C4-2B (cell line): Measurements from ENCODE around the gene CACNA1S.
A peak's percentile ranks its signal among the peaks of the same experiment; 100 is the strongest.

Experiments used
- H3K27ac ChIP-seq: fragments of 450-650 bp; 2 replicates; pipeline ENCODE4 v1.5.1; 2017
- ZFX ChIP-seq: fragments of 450-650 bp; IDR thresholded peaks from 2 replicates; pipeline ENCODE4 v1.6.1; 2017
- TF ChIP-seq, protein P1 (sequence below): fragments of 450-650 bp; conservative IDR thresholded peaks from 2 replicates; pipeline ENCODE4 v1.5.1; 2017; ENCODE audit warnings: mild to moderate bottlenecking

Gene CACNA1S

DNA sequence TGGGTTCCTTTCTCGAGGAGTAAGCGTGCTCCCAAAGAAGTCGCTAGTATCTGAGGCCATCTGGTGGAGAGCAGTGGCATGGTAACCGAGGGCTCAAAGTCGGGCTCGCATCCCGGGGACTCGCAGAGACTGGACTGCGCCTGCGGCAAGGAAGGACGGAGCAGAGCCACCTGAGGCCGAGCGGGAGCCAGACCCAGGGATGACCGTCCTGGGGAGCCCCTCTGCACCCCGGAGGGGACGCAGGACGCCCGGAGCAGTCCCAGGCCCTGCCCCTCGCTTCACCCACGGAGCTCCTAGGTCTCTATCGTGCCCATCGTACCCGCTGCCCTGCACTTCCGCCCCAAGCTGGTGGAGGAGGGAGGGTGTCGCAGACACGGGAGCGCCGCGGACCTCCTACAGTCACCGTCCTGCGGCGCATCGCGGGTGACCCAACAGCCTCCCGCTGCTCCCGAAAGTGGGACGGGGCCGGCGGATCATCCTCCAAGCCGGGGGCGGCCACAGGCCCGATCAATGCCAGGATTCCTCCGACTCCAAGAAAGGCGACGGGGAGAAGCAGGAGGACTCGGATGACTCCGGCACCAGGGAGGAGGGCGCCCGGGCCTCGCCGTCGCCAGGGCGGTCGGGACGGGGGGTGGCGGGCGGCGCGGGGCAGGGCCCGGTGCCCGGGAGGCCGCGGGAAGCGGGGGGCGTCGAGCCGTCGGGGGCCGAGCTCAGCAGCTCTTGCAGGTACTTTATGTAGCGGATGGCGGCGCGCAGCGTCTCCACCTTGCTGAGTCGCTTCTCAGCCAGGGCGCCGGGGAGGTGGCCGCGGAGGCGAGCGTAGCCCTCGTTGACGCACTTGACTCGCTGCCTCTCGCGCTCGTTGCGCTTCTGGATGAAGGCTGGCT lies 2.3 kb upstream of the CACNA1S start:
- TF ChIP-seq, protein P1, sequence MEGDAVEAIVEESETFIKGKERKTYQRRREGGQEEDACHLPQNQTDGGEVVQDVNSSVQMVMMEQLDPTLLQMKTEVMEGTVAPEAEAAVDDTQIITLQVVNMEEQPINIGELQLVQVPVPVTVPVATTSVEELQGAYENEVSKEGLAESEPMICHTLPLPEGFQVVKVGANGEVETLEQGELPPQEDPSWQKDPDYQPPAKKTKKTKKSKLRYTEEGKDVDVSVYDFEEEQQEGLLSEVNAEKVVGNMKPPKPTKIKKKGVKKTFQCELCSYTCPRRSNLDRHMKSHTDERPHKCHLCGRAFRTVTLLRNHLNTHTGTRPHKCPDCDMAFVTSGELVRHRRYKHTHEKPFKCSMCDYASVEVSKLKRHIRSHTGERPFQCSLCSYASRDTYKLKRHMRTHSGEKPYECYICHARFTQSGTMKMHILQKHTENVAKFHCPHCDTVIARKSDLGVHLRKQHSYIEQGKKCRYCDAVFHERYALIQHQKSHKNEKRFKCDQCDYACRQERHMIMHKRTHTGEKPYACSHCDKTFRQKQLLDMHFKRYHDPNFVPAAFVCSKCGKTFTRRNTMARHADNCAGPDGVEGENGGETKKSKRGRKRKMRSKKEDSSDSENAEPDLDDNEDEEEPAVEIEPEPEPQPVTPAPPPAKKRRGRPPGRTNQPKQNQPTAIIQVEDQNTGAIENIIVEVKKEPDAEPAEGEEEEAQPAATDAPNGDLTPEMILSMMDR = peak; percentile 90
- peak; percentile 70 for TF ChIP-seq ZFX
- peak overlapping the region; percentile 74 for H3K27ac ChIP-seq

DNA sequence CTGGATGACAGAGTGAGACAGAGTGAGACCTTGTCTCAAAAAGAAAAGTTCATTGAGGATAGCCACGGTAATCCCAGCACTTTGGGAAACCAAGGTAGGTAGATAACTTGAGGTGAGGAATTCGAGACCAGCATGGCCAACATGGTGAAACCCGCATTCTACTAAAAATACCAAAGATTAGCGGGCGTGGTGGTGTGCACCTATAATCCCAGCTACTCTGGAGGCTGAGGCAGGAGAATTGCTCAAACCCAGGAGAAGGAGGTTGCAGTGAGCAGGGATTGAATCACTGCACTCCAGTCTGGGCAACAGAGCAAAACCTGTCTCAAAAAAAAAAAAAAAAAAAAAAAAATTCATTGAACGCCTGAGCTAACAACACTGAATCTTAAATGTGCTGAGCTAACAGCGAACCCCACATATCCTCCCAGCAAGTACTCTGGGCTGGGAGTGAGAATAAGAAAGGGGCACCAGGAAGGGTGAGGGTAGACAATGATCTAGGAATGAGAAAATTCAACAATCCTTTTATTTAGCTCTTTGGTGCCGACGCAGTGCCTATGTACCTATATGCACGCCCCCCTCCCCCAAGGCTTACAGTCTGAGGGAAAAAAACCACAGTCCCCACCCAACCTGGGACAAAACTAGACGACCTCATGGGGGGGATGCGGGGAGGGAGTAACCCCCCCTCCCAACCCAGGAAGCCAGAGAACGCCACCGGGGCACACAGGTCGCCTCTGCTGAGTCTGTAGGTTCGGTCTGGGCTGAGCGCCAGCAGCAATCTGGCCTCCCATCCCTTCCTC lies 1.4 kb upstream of the CACNA1S start:
- TF ChIP-seq, protein P1 = no peak
- no peak for TF ChIP-seq ZFX
- peak overlapping the region; percentile 74 for H3K27ac ChIP-seq

DNA sequence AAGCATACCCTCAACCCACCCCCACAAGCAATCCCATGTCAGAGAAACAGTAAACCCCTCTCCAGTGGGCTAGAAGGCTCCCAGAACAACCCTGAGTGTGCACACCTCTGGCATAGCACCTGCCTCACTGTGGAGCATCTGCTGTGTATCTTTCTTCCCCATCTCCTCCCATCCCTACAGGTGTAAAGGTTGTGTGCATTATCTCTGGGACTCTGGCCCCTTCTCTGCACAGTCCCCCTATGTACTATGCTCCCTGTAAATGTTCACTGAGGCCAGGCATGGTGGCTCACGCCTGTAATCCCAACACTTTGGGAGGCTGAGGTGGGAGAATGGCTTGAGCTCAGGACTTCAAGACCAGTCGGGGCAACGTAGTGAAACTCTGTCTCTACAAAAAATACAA lies 700 bp upstream of the CACNA1S start:
- H3K27ac ChIP-seq = no peak overlapping the region
- TF ChIP-seq, protein P1 = no peak

DNA sequence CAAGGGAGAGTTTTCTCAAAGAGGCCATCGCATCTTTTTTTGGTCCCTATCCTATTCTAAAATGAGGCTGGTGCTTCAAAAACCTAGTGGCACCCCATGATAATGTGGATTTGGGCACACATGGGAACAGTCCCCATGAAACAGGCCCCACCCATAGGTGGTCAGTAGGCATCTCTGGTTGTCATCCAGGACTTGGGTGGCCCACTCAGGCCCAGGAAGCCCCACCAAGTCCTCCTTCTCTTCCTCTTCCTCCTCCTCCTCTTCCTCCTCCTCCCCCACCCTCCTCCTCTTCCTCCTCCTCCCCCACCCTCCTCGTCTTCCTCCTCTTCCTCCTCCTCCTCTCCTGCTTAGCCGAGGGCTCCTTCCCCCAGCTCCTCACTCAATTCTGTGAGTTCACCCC lies 554 bp downstream of the CACNA1S start:
- TF ChIP-seq, protein P1 = no peak
- no peak for TF ChIP-seq ZFX
- H3K27ac ChIP-seq = no peak overlapping the region

DNA sequence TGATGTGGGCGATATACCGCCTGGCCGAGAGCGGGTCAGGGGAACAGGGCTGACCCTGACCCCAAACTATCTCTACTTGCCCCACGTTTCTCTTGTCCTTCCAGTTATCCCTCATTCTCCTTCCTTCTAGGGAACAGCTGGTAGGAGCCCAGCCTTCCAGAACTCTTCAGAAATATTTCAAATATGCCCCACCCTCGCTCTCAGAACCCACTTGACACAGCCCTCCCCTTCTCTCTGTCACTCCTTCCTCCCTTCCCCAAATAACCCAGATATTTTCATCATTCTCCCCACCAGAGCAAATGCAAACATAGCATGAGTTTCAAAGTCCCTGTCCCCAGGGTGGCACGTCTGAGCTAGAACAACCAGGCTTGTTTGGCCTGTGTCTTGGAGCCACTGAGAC lies 1.1 kb downstream of the CACNA1S start:
- TF ChIP-seq, protein P1 = no peak
- TF ChIP-seq ZFX = no peak
- no peak overlapping the region for H3K27ac ChIP-seq

DNA sequence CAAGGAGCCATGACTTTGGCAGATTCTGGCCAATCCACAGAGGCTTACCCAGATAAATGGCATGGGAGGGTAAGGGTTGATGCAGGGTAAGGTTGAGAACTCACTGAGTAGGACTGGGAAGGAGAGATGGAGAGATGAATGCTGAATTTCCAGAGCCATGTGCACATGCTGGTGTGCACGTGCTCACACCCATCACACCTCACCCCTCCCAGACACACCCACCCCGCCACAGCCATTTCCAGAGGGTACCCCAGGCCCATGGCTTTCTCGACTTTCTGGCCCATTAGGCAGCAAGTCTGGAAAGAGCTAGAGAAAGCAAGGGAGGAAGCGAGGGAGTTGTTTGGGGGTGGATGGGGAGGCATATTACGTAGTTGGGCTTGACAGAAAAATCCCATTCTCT lies 1.6 kb downstream of the CACNA1S start:
- H3K27ac ChIP-seq = no peak overlapping the region
- TF ChIP-seq, protein P1 = no peak
- no peak for TF ChIP-seq ZFX

DNA sequence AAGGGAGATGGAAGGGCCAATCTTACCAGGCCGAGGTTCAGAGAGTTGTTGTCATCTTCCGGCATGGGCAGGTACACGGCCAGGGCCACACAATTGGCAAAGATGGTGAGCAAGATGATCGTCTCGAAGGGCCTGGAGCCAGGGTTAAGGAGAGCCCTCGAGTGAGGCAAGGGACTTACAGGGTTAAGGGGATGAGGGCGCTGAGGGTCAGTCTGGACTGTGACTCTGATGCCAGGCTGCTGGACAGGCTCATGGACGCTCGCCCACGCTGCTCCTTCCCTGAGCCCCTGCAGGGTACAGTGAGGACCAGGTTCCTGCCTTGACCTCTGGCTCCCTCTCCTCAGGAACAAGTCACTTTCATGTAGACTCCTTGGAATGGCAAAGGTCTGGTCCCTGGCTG lies 2.1 kb downstream of the CACNA1S start:
- no peak overlapping the region for H3K27ac ChIP-seq
- TF ChIP-seq, protein P1 = no peak
- TF ChIP-seq ZFX = no peak
